Stimulated activated CD4-positive, alpha-beta T cell treated with anti-CD3 and anti-CD28 coated beads, Interleukin-12 subunit alpha, Interleukin-12 subunit beta, amount 100 ng/mL, for 48 hours (primary cell): ENCODE measurements around the gene CASKIN2.
"Not testable (repeated sequence)": the region's sequence is repeated elsewhere in the genome, so short reads cannot be mapped to it uniquely, and the experiment has no call there.

Experiments used
- DNase-seq, 3 donors: peaks; one replicate each; pipeline ENCODE4 v3.0.0-alpha.2; 2020; ENCODE audit warnings: low read depth in 2 of 3, low spot score in 1 of 3

The CASKIN2 gene

GRCh38 chr17:75475851-75476250 lies 39.5 kb downstream of the CASKIN2 start:
- DNase-seq: no peak

- DNase-seq: no peak
Observed at GRCh38 chr17:75475144-75475835, 40.0 kb downstream of the CASKIN2 start.

- no peak for DNase-seq
Observed at GRCh38 chr17:75474736-75475135, 40.6 kb downstream of the CASKIN2 start.

GRCh38 chr17:75473246-75473645 lies 42.1 kb downstream of the CASKIN2 start:
- no peak for DNase-seq

GRCh38 chr17:75472119-75472518 lies 43.2 kb downstream of the CASKIN2 start:
- no peak for DNase-seq

- no peak for DNase-seq
Observed at GRCh38 chr17:75471207-75471606, 44.1 kb downstream of the CASKIN2 start.

- DNase-seq: no peak
Observed at GRCh38 chr17:75468779-75469373, 46.5 kb downstream of the CASKIN2 start.

GRCh38 chr17:75468291-75468754 lies 47.0 kb downstream of the CASKIN2 start:
- DNase-seq: no peak

- DNase-seq: no peak
Observed at GRCh38 chr17:75465039-75465438, 50.3 kb downstream of the CASKIN2 start.

- no peak for DNase-seq
Observed at GRCh38 chr17:75463603-75464002, 51.7 kb downstream of the CASKIN2 start.

GRCh38 chr17:75460295-75460694 lies 55.0 kb downstream of the CASKIN2 start:
- DNase-seq: no peak

GRCh38 chr17:75459590-75460267 lies 55.6 kb downstream of the CASKIN2 start:
- no peak for DNase-seq

- DNase-seq: no peak
Observed at GRCh38 chr17:75459246-75459589, 56.1 kb downstream of the CASKIN2 start.

- peak in 1 of 3 donors; percentile 5 for DNase-seq
Observed at GRCh38 chr17:75457047-75457654, 58.2 kb downstream of the CASKIN2 start.

- peak; percentile 84 to 89 (median 86) for DNase-seq
Observed at GRCh38 chr17:75456417-75457046, 58.8 kb downstream of the CASKIN2 start, which contains the start of gene TMEM94. Gene TMEM94, plus strand, starts transcription at chr17:75456635. Its CDS starts 15,271 bp downstream, at chr17:75471906.

GRCh38 chr17:75456039-75456416 lies 59.3 kb downstream of the CASKIN2 start:
- no peak for DNase-seq

- not testable (repeated sequence) for DNase-seq
Observed at GRCh38 chr17:75454672-75455071, 60.7 kb downstream of the CASKIN2 start.

- DNase-seq: no peak
Observed at GRCh38 chr17:75454193-75454592, 61.1 kb downstream of the CASKIN2 start.

- no peak for DNase-seq
Observed at GRCh38 chr17:75450270-75450669, 65.1 kb downstream of the CASKIN2 start.
